Left ventricle myocardium inferior (tissue), 1 donor: ENCODE data around the gene VPS36. TPM values are rescaled to one million over a fixed set of nuclear protein-coding genes. Genes with fewer than 3 reads are reported as not detected.

ENCODE experiments used
- DNase-seq: peaks from one replicate; pipeline ENCODE4 v3.0.0-alpha.2; 2020
- H3K27ac ChIP-seq: fragments of 200-600 bp; replicated peaks from 2 replicates; pipeline ENCODE4 v1.8.0; 2021
- H3K27me3 ChIP-seq: fragments of 200-600 bp; 2 replicates; pipeline ENCODE4 v1.8.0; 2021; ENCODE audit warnings: low read depth
- H3K36me3 ChIP-seq: fragments of 200-600 bp; 2 replicates; pipeline ENCODE4 v1.8.0; 2021
- H3K4me1 ChIP-seq: fragments of 200-600 bp; 2 replicates; pipeline ENCODE4 v1.8.0; 2021
- H3K4me3 ChIP-seq: fragments of 200-600 bp; 2 replicates; pipeline ENCODE4 v1.8.0; 2021; ENCODE audit warnings: mild to moderate bottlenecking, moderate library complexity
- H3K9me3 ChIP-seq: fragments of 200-600 bp; replicated peaks from 2 replicates; pipeline ENCODE4 v1.8.0; 2021
- CTCF ChIP-seq: fragments of 200-600 bp; IDR thresholded peaks from 2 replicates; pipeline ENCODE4 v1.8.0; 2021; ENCODE audit warnings: antibody characterized with exemption, mild to moderate bottlenecking, borderline replicate concordance
- intact Hi-C: fragments of 100-400 bp; cut with micrococcal nuclease; formaldehyde crosslinking; loops from one replicate; pipeline ENCODE4 v1.11.0; 2022
- total RNA-seq: library from RNA; stranded (reverse); fragmentation: NEBNext Ultra II Directional; extraction: Animal tissue kit (Norgen Biotek cat#: 25700); gene quantifications from one replicate; pipeline ENCODE4 v1.2.1, GENCODE V29; 2021
- donor health status: DM: no; HTN: yes; CAD: no; lungs with severe emphysema.

VPS36 gene
- total RNA-seq, 1 donor from 2014 or later: 32.3 TPM

- no peak for TF ChIP-seq CTCF
- no peaks in the 10 kb centered on the region for H3K9me3 ChIP-seq
- intact Hi-C loops: no loop called here
- H3K27ac ChIP-seq: no peak overlapping the region
- H3K36me3 ChIP-seq: peaks cover 15% of the 10 kb centered on the region
- no peak overlapping the region for H3K4me3 ChIP-seq
- no peak for DNase-seq
- H3K27me3 ChIP-seq: no peaks in the 10 kb centered on the region
- H3K4me1 ChIP-seq: peaks cover 64% of the 10 kb centered on the region
These were observed 54.7 kb downstream of the VPS36 start for GRCh38 chr13:52395704-52396103.

GRCh38 chr13:52394586-52394985 is 55.8 kb downstream of the VPS36 start:
- TF ChIP-seq CTCF: no peak

GRCh38 chr13:52393572-52394357 is 56.7 kb downstream of the VPS36 start:
- no peak for TF ChIP-seq CTCF
- Histone ChIP-seq H3K9me3 (no peaks in the 10 kb centered on the region), H3K27me3 (no peaks in the 10 kb centered on the region), H3K4me1 (peaks cover 56% of the 10 kb centered on the region), H3K4me3 (no peak overlapping the region), H3K36me3 (peaks cover 19% of the 10 kb centered on the region), H3K27ac (no peak overlapping the region)
- intact Hi-C loops: no loop called here
- no peak for DNase-seq

More at GRCh38 chr13:52394586-52394985, 55.8 kb downstream of the VPS36 start:
- DNase-seq: no peak
- Histone ChIP-seq H3K4me1 (peaks cover 64% of the 10 kb centered on the region), H3K27ac (no peak overlapping the region), H3K27me3 (no peaks in the 10 kb centered on the region), H3K4me3 (no peak overlapping the region), H3K9me3 (no peaks in the 10 kb centered on the region), H3K36me3 (peaks cover 15% of the 10 kb centered on the region)
- intact Hi-C loops: no loop called here

GRCh38 chr13:52387721-52388120 is 62.7 kb downstream of the VPS36 start:
- DNase-seq: no peak
- Histone ChIP-seq H3K36me3 (peaks cover 17% of the 10 kb centered on the region), H3K9me3 (peaks cover 4% of the 10 kb centered on the region), H3K4me3 (no peak overlapping the region), H3K4me1 (peaks cover 25% of the 10 kb centered on the region), H3K27ac (no peak overlapping the region), H3K27me3 (no peaks in the 10 kb centered on the region)
- intact Hi-C loops: no loop called here
- no peak for TF ChIP-seq CTCF

GRCh38 chr13:52385870-52386269 is 64.6 kb downstream of the VPS36 start:
- intact Hi-C loops: no loop called here
- no peak overlapping the region for H3K27ac ChIP-seq
- peaks cover 15% of the 10 kb centered on the region for H3K36me3 ChIP-seq
- TF ChIP-seq CTCF: no peak
- no peak overlapping the region for H3K4me3 ChIP-seq
- DNase-seq: no peak
- no peaks in the 10 kb centered on the region for H3K27me3 ChIP-seq
- peaks cover 4% of the 10 kb centered on the region for H3K9me3 ChIP-seq
- peaks cover 21% of the 10 kb centered on the region for H3K4me1 ChIP-seq
